ENCODE data around the gene CCNI.

GRCh38 chr4:77003400-77003799 is 72.4 kb downstream of the CCNI start:
- TF ChIP-seq CTCF (IDR thresholded peaks at IDR 0.05) = no peak
- no peak for TF ChIP-seq POLR2A (IDR thresholded peaks at IDR 0.05)
